NCI-H187 (cell line): Measurements from ENCODE around the gene PPP4R4.
"Not testable (repeated sequence)": the region's sequence is repeated elsewhere in the genome, so short reads cannot be mapped to it uniquely, and the experiment has no call there.

Source experiments
- DNase-seq, 2 experiments: peaks; one replicate each; lab custom pipeline; 2025; lab: John Stamatoyannopoulos, UW

Gene PPP4R4

DNA sequence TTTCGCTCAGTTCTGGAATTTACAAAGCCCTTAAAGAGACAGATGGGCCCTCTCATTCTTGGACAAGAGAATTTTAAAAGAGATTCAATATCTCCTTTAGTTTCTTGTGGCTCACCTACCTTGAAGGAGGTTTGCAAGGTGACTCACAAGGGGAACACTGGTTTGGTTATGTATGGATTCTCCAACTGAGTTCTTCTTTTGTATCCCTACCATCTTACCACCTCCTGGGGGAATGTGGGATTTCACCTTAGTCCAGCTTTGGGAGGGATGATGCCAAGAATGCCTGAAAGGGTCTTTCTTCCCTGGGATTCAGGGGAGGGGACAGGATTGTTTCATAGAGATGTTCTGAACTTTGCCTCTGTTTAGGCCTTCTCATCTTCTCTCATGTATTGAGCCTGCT, 3.7 kb downstream of the PPP4R4 start:
- DNase-seq = no peak

DNA sequence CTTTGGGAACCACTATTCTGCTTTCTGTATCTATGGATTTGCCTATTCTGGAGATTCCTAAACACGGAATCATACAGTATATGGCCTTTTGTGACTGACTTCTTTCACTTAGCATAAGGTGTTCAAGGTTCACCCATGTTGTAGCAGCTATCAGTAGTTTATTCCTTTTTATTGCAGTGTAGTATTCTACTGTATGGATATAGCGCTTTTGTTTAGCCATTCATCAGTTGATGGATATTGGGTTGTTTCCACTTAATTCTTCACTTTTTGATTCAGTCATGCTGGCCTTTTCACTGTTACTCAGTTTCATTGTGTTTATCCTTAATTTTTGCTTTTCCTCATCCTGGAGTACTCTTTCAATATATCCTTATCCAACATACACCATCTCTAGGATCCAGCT, 5.1 kb downstream of the PPP4R4 start:
- no peak for DNase-seq

DNA sequence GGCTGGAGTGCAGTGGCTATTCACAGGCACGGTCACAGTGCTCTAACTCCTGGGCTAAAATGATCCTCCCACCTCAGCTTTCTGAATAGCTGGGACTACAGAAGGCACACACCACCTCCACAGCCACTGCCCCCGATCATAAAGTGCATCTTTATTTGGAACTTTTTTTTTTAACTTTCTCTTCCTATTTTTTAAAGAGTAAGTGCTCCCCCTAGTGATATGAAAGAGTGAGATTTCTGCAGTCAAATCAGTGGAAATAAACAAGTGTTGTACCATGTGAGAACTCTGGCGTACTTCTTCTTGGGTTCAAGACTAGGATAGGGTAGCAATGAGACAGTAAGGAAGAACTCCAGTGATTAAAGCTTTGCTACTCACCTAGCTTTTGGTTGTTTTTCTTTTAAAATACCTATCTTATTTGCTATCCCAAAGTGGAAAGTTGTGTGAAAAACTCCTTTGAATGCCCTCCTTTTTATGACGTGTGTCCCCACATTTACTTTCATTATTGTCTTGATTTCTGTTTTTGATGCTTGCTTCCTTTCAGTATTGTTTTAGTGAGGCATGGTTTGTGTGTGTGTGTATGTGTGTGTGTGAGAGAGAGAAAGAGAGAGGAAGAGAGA, 6.6 kb downstream of the PPP4R4 start:
- no peak for DNase-seq

DNA sequence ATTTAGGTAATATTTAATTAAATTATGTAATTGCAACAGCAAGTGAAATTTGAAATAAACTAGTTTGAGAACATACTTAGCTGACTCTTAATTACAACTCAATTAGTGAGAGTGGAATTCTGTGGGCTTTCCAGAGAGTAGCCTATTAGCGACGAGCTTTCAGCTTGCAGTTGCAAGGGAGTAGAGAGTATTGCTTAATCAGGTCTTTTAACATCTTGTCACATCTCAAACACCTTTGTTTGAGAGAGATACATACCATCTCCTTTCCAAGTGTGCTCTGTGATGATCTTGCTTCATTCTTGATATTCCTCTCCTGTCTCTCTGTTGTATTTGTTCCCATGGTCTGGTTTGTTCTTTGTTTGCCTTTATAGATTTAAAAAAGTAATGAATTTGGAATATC, 7.7 kb downstream of the PPP4R4 start:
- DNase-seq = no peak

DNA sequence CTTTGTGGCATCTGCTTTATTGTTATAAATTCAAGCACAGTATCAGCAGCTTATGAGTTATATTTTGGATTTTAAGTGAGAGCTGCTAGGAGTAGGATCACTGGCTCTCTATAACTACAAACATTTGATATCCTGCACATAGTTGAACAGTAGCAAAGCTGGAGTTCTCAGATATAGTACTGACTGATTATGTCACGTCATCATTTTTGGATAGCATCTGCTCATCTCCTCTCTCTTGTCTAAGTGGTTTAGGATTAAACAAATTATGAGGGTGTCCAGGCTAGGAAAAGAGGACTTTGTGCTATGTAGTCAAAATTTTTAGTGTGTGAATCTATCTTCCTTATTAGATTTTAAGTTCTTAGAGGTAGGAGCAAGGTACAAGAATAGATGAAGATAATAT, 18.4 kb downstream of the PPP4R4 start:
- no peak for DNase-seq

DNA sequence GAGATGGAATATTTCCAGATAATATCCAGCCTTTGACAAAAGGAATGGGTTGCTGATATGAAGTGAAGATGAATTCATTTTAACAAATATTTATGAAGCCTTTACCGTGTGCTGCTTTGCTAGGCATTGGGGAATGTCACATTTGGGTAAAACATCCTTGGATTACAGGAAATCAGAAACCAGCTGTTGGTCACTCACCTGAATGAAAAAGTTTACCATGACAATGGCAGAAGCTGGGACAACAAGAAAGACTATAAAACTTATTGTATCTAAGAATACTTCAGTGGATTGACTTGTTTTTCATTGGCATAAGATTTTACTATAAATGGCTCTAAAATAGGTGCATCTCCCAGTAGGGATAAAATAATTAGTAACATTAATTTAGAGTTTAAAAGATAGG, 19.7 kb downstream of the PPP4R4 start:
- no peak for DNase-seq

DNA sequence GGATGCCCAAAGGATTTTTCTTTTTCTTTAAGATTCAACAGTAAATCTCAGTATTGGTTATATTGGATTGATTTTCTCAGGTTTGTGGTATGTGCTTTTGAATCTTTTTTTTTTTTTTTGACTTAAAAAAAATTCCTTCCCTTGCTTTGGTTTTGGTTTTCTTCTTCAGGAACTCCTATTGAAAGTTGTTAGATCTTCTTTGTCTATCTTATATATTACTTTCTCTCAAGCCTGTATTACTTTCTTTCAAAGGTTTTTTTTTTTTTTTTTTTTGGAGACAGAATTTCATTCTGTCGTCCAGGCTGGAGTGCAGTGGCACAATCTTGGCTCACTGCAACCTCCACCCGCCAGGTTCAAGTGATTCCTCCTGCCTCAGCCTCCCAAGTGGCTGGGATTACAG, 21.9 kb downstream of the PPP4R4 start:
- no peak for DNase-seq

DNA sequence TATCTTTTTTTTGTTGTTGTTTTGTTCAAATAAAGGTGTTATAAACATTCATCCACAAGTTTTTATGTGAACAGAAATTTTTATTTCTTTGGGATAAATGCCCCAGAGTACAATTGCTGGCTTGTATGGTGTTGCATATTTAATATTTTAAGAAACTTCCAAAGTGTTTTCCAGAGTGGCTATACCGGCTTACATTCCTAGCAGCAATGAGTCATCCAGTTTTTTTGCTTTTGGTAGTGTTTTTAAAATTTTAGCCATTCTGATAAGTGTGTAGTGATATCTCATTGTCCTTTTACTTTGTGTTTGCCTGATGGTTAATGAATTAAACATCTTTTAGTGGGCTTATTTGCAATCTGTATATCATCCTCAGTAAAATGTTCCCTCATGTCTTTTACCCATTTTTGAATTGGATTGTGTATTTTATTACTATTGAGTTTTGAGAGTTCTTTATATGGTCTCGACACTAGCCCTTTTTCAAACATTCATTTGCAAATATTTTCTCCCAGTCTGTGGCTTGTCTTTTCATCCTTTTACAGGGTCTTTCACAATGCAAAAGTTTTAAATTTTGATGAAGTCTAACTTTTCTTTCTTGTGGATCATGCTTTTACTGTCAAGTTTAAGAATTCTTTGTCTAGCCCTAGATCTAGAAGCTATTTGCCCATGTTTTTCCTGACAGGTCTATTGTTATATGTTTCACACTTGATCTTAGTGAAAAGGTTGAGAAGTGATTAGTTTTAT, 29.5 kb downstream of the PPP4R4 start:
- DNase-seq = no peak

DNA sequence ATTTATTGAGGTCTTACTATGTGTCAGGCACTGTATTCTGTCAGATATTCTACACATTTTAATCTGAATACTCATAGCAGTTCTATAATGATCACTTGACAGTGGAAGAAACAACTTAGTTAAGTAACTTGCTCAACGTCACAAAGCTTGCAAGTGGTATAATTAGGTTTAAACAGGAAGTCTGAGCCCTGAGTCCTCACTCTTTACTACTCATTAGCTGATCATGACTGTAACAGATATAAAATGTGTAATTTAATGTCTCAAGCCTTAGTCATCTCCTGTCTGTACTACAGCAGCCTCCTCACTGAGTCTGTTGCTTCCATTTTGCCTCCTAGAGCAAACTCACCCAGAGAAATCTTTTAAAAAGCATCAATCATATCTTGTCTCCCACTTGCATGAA, 38.9 kb downstream of the PPP4R4 start:
- DNase-seq = no peak

DNA sequence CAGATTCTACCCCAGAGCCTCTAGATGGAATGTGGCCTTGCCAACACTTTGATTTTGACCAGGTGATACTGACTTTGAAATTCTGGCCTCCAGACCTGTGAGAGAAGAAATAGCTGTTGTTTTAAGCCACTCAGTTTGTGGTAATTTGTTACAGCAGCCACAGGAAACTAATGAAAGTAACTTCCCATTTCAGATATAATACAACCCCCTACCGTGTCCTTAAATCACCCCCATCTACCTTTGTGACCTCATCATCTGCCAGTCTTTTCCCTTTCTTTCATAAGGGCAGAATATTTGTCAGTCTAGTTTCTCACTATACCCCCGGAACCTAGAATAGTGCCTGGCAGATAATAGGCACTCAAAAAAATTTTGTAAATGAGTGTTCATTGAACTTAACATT, 39.6 kb downstream of the PPP4R4 start:
- DNase-seq = no peak

DNA sequence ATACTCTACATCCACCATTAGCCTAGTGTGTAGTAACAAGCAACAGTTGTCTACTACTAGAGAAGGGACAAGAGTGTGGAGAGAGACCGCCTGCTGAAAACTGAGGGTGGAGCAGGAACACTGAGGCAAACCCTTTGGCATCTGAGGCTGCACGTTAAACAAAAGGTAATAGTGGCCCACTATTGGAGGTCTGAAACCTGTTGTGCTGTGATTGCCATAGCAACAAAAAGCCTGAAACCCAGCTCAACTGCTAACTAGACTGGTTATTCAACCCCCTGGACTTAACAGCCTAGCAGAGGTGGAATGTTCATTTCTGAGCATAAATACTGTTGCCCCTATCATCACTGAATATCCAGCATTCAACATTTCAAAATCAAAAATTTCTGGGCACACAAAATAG, 43.0 kb downstream of the PPP4R4 start:
- DNase-seq = no peak

DNA sequence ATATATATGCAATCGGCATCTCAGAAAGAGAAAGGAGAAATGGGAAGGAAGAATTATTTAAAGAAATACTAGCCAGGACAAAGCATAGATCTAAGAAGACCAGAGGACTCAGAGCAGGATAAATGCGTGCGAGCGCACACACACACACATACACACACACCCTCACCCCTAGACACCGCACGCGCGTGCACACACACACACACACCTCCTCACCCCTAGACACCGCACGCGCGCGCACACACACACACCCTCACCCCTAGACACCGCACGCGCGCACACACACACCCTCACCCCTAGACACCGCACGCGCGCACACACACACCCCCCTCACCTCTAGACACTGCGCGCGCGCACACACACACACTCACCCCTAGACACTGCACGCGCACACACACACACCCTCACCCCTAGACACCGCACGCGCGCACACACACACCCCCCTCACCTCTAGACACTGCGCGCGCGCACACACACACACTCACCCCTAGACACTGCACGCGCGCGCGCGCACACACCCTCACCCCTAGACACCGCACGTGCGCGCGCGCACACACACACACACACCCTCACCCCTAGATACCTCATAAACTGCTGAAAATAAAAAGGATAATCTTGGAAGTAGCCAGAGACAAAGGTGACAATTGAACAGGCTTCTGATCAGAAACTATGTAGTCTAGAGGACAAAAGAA, 44.2 kb downstream of the PPP4R4 start:
- DNase-seq = not testable (repeated sequence)

DNA sequence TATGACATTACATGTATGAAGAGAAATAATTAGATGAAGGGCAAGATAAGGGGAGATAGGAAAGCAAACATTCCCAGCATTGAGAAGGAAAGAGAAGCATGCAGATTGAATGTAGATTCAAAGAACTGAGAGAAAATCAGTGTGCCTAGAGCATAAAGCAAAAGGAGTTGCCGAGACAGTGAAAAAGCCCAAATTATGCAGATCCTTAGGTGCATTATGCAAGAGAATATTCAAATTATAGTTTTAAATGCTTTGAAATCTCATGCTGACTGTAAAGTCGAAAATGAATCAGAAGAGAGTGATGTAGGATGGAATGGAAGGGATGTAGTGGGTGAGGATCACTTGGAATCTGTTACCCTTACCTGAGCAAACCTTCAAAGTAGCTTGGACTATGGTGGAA, 49.9 kb downstream of the PPP4R4 start:
- DNase-seq = no peak

DNA sequence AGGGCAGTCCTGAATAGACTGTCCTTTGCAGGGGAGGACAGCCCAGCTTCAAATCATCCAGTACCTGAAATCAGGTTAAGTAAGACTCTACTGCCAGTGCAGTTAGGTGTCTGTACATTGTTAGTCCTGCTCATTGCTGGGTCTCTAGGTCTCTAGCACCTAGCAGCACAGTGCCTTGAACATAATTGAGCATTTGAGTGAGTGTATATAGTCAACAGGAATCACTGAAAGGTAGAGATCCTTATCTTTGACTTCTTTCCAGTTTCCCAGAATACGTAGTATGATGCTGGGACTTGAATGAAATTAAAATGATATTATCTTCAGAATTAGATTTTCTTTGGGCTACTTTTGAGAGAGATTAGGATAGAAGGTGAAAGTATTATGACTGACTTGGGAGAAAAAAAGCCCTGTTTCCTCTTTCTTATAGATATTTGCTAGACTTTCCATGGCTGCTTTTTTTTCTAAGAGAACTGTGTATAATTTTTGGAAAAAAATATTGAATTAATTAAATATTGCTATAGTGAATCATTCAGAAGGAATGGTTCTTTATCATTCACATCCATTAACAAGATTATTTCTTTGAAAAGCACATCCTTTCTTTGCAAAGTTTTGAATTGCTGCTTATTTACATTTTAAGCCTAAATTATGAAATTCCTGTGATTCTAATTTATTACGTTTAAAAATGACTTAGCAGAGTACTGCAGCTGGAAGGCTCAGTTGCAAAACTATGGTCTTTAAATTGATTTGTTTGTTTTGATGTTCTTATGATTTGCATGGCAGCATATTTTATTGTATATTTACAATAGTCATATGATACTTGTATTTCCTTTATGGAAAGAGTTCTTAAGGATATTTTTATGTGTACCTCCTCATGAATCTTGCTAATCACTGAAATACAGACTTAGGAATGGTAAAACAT, 51.6 kb downstream of the PPP4R4 start:
- no peak for DNase-seq

DNA sequence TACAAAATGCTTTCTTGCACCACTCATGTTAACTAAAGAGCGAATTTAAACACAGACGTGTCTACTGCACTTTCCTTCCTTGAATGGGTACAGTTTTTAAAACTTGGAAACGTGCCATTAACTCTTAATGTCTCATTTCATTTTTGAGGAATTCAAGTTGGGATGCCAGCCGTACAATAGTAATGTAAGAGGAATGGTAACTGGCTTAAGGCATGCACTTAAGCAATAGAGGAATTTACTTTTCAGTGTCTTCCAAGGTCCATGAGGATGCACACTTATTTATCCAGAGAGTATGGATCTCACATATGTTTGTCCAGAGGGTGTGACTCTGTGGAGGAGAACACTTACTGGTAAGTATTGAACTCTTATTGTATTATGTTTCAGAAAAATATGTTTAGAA, 52.9 kb downstream of the PPP4R4 start:
- DNase-seq = no peak

DNA sequence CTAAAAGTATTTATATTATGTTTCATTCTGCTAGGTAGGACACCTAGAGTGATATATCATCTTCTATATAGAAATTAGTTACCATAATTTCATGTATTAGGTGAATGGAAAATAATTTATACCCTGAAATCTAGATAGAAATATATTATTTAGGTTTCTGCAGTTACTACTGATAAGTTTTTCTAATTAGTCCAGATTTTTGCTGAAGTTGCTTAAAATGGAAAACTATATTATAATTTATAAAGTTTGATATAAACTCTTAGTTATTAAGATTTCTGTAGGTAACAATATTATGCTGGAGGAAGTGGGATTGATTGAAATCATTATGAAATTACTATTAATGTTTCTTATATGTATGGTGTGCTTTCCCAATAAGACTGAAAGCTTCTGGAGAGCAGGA, 62.9 kb downstream of the PPP4R4 start:
- no peak for DNase-seq

DNA sequence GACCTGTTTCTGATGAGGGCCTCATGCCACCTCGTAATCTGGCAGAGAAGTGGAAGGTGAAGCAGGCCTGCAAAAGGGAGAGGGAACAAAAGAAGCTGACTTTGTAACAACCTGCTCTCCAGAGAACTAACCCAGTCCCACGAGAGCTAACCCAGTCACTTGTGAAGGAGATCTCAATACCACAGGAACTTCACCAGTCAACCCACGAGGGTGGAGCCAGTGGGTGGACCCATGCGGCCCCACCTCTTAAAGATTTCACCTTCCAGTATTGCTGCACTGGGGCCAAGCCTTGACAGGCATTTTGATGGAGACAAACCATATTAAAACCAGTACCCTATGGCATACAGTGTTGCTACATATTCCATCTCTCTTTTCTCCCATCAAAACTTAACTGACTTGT, 63.9 kb downstream of the PPP4R4 start:
- DNase-seq = no peak

DNA sequence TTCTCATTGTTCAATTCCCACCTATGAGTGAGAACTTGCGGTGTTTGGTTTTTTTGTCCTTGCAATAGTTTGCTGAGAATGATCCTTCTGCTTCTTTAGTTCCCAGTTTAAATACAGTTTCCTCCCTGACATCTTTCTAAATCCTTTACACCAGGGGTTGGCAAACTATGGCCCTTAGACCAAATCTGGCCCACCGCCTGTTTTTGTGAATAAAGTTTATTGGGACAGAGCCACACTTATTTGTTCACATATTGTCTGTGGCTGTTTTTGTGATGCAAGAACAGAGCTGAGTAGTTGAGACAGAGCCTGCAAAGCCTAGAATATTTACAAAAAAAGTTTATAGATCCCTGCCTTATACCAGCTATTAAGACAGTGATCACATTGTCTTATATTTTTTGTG, 65.3 kb downstream of the PPP4R4 start:
- DNase-seq = no peak

DNA sequence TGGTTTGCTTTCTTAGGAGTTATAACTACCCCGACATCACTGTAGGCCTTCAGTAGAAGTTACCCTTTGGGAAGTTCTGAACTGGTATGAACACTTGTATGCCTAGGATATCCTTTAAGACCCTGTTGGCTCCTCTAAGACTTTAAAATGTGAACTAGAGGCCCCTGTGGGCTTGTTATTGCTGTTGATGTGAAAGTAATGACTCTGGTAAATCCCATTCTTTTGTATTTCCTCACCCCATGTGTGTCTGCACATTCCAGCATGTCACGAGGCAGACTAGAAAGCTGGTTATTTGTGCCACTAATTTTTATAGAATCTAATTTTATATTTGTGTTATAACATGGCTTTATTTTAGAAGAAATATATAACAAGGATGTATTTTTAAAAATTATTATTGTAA, 70.1 kb downstream of the PPP4R4 start:
- DNase-seq = no peak

DNA sequence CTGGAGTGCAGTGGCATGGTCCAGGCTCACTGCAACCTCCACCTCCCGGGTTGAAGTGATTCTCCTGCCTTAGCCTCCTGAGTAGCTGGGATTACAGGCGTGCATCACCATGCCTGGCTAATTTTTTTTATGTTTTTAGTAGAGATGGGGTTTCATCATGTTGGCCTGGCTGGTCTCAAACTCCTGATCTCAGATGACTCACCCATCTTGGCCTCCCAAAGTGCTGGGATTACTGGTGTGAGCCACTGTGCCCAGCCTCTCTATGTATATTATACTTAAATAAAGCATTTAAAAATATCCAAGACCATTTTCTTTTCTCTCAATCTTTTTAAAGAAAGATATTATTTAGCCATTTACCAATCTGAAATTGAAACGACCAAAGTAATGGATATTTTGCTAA, 90.1 kb downstream of the PPP4R4 start:
- DNase-seq = not testable (repeated sequence)

DNA sequence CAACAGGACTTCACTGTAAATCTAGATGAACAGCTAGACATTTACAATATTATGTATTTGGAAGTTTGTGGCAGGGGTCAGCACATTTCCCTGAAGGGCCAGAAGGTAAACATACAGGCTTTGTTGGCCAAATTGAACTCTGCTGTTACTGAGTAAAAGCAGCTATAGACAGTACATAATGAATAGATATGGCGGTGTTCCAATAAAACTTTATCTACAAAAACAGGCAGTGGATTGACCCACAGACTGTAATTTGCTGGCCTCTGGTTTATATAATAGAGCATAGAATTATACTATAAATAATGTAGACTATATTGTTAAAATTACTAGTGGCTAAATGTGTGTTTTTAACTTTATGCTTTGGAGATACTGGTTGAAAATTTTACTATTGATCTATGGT, 93.2 kb downstream of the PPP4R4 start:
- no peak for DNase-seq

DNA sequence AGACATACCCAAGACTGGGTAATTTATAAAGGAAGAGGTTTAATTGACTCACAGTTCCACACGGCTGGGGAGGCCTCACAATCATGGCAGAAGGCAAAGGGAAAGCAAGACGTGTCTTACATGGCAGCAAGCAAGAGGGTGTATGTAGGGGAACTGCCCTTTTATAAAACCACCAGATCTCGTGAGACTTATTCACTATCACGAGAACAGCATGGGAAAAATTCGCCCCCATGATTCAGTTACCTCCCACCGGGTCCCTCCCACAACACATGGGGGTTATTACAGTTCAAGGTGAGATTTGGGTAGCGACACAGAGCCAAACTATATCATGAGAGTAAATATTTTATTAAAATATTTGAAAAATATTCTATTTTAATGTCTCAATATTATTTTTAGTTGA, 94.5 kb downstream of the PPP4R4 start:
- not testable (repeated sequence) for DNase-seq
